Measurements from ENCODE around the gene E2F1. TPM values are rescaled to one million over a fixed set of nuclear protein-coding genes. Genes with fewer than 3 reads are reported as not detected.
"Not testable (repeated sequence)": the region's sequence is repeated elsewhere in the genome, so short reads cannot be mapped to it uniquely, and the experiment has no call there.

E2F1 gene
- total RNA-seq, 1 experiment from 2014 or later: 58.7 TPM

DNA sequence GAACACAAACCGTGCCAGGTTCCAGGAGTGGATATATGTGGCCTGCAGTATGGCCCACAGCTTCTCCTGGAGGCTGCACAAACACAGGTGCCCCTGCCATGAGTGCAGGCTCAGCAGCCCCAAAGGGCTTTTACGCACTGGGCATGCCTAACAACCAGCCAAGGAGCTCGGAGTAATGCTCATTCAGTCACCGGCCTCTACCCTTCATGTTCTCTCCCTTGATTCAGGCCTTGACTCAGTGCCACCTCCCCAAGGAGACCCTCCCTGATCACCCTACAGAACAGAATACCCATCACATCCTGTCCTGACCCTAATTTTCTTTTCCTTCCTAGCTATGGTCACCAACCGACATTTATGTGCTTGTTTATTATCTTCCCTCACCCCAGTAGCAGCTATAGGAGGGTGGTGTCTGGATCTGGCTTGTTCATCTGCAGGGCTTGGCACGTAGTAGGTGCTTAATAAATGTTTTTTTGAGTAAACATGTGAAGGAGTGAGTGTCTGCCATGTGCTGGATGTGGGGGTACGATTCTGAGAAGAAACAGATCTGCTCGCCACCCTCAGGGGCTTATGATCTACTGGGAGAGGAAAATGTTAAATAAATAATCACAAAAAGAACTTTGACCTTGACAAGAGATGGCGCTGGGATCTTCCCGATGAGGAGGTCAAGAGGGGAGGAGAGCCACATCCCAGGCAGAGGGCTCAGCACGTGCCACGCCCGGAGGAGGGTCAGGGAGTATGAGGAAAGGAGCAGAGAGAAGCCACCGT is 24.7 kb upstream of the E2F1 start:
- no peak for DNase-seq (ENCODE audit: low spot score)

DNA sequence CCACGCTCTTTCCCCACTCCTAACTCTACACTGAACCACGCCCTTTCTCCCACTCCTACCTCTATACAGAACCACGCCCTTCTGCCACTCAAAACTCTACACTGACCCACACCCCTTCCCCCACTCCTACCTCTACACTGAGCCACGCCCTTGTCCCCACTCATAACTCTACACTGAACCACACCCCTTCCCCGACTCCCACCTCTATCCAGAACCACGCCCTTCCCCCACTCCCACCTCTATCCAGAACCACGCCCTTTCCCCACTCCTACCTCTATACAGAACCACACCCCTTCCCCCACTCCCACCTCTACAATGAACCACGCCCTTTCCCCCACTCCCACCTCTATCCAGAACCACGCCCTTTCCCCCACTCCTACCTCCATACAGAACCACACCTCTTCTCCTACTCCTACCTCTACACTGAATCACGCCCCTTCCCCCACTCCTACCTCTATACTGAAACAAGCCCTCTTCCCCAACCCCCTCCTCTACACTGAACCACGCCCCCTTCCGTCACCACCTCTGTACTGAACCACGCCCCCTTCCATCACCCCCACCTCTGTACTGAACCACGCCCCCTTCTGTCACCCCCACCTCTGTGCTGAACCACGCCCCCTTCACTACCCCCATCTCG is 23.8 kb upstream of the E2F1 start:
- no peak for DNase-seq (ENCODE audit: low spot score)

DNA sequence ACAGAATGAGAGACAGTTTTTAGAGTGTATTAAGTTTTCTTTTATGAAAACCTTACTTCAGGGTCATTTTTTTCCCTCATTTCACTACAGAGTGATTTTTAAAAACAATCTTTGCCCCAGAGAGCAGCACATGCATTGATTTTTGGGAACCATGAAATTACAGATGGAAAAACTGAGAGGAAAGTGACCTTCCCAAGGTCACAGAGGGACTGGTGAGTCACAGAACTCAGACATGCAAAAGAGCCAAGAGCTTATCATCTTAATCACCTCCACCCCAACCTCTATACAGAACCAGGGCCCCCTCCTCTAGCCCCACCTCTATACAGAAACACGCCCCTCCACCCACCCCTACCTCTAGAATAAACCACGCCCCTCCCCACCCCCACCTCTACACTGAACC is 23.2 kb upstream of the E2F1 start:
- peak; percentile 47 for DNase-seq (ENCODE audit: low spot score)

DNA sequence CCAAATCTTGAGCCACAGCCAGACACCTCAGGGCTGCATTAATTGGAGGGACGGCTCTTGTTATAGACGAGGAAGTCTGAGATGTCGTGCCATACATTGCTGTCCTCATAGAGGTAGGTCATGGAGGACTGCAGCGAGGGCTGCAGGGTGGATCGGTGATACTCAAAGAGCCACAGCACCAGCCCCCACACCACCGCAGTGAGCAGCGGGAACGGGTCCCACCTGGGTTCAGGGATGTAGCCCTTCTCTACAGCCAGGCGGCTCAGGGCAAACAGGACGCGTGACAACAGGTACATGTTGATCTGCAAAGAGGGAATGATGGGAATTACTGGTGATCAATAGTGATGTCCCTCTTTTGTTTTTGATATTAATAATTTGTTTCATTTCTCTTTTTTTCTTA is 21.5 kb upstream of the E2F1 start:
- DNase-seq (ENCODE audit: low spot score): no peak

DNA sequence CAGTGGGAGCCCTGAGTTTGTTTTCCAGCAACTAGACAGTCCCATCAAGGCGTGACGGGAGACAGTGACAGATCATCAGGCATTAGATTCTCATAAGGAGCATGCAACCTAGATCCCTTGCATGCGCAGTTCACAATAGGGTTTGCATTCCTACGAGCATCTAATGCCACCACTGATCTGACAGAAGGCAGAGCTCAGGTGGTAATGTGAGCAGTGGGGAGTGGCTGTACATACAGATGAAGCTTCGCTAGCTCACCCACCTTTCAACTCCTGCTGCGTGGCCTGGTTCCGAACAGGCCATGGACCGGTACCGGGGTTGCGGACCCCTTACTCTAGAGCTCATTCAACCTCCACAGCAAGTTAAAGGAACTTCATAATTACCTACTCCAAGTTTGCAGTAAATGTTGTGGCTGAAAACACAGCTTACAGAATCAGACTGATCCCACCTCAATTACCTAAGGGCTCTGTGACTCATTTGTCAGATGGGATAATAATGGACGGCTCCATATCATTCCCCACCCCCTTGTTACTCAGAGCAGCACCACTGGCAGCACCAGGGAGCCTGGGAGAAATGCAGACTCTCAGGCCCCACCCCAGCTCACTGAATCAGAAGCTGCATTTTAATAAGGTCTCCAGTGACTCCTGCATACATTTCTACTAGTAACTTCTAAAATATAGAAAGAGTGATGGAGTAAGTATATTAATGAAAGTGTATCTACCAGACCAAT is 18.2 kb upstream of the E2F1 start:
- DNase-seq (ENCODE audit: low spot score): peak; percentile 66

DNA sequence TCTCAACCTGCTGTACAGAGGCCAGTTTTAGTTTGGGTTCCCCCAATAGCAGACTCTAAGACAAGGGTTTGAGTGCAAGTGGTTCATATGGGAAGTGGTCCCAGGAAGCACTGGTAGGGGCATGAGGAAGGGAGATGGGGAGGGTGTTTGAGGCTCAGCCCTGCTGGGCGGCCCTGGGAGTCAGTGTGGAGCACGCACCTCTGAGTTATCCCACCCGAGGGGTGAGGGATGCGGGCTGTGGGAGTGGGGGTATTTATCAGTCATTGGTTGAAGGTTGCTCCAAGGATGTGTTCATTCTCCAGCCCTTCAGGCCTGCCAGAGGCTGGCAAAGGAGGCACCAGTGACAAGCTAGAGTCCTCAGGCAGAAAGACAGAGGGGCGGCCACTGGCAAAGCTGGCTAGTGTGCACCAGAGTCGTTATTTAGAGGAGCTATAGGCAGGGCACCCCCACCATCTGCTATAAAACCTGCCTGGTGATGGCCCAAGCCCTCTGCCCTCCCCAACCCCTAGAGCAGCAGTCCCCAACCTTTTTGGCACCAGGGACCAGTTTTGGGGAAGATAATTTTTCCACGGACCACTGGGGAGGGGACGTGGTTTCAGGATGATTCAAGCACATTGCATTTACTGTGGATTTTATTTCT is 17.4 kb upstream of the E2F1 start:
- no peak for DNase-seq (ENCODE audit: low spot score)

DNA sequence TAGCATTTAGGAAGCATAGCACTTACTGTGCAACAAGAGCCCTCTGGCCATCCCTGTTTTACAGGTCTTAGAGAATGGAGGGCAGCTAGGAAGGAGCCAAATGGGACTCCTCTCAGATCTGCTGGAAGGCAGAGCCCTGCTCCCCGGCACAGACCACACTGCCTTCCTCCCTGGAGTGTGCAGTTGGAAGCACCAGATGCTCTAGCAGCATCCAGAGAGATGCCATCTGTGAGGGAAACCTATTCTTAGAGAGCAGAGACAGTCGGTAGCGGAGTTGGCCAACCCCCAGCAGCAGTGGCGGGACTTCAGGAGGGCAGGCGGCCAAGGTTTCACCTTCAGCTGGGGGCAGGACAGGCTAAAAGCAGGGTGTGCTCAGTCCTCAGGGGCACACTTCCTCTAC is 16.7 kb upstream of the E2F1 start:
- no peak for DNase-seq (ENCODE audit: low spot score)

DNA sequence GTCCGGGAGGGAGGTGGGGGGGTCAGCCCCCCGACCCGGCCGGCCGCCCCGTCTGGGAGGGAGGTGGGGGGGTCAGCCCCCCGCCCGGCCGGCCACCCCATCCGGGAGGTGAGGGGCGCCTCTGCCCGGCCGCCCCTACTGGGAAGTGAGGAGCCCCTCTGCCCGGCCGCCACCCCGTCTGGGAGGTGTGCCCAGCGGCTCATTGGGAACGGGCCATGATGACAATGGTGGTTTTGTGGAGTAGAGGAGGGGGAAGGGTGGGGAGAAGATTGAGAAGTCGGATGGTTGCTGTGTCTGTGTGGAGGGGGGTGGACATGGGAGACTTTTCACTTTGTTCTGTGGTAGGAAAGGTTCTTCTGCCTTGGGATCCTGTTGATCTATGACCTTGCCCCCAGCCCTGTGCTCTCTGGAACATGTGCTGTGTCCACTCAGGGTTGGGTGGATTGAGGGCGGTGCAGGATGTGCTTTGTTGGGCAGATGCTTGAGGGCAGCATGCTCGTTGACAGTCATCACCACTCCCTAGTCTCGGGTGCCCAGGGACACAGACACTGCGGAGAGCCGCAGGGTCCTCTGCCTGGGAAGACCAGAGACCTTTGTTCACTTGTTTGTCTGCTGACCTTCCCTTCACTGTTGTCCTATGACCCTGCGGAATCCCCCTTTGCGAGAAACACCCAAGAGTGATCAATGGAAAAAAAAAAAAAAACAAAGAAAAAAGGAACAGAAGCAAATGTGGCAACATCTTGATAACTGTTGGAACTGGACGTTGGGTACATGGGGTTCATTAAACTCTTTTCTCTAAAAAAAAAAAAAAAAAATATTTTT is 15.7 kb upstream of the E2F1 start:
- DNase-seq (ENCODE audit: low spot score): no peak

DNA sequence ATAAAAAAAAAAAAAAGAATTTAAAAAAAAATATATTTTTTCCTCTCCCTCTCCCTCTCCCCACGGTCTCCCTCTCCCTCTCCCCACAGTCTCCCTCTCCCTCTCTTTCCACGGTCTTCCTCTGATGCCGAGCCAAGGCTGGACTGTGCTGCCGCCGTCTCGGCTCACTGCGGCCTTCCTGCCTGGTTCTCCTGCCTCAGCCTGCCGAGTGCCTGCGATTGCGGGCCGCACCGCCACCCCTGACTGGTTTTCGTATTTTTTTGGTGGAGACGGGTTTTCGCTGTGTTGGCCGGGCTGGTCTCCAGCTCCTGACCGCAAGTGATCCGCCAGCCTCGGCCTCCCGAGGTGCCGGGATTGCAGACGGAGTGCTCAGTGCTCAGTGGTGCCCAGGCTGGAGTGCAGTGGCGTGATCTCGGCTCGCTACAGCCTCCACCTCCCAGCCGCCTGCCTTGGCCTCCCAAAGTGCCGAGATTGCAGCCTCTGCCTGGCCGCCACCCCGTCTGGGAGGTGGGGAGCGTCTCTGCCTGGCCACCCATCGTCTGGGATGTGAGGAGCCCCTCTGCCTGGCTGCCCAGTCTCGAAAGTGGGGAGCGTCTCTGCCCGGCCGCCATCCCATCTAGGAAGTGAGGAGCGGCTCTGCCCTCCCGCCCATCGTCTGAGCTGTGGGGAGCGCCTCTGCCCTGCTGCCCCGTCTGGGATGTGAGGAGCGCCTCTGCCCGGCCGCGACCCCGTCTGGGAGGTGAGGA is 14.7 kb upstream of the E2F1 start:
- not testable (repeated sequence) for DNase-seq (ENCODE audit: low spot score)

DNA sequence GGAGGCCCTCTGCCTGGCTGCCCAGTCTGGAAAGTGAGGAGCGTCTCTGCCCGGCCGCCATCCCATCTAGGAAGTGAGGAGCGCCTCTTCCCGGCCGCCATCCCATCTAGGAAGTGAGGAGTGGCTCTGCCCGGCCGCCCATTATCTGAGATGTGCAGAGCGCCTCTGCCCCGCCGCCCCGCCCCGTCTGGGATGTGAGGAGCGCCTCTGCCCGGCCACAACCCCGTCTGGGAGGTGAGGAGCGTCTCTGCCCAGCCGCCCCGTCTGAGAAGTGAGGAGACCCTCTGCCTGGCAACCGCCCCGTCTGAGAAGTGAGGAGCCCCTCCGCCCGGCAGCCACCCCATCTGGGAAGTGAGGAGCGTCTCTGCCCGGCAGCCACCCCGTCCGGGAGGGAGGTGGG is 12.8 kb upstream of the E2F1 start:
- not testable (repeated sequence) for DNase-seq (ENCODE audit: low spot score)

DNA sequence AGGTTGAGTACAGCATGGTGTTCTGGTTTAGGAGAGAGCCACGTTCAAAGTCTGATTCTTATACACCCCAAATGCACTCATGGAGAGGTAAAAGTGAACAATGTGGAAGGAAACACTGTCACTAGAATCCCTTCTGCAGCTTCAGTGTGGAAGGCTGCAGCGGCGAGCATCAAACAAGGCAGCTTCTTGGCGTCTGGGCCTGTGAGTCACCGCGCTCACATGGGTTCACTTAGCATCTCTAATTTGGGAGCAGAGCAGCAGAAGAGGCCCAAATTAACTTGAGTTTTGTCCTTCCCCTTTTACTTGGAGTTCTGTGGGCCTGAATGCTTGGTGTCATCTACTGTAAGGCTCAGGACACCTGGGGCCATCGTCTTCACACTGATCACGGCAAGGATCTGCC is 10.9 kb upstream of the E2F1 start:
- DNase-seq (ENCODE audit: low spot score): peak; percentile 58

DNA sequence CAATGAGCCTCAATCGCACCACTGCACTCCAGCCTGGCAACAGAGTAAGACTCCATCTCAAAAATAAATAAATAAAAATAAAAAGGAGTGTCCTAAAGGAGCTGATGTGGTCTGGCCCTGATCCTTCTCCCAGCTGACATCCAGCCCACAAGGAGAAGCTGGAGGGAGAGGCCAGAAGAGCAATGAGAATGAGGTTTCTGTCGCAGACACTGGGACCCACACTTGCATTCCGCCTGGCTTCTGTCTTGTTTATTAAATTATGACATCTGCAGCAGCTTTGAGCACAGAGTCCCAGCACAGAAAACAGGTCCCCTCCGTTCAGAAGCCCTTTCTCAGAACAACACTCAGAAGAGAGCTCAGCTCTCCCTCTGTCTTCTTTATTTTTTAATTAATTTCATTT is 10.3 kb upstream of the E2F1 start:
- no peak for DNase-seq (ENCODE audit: low spot score)

DNA sequence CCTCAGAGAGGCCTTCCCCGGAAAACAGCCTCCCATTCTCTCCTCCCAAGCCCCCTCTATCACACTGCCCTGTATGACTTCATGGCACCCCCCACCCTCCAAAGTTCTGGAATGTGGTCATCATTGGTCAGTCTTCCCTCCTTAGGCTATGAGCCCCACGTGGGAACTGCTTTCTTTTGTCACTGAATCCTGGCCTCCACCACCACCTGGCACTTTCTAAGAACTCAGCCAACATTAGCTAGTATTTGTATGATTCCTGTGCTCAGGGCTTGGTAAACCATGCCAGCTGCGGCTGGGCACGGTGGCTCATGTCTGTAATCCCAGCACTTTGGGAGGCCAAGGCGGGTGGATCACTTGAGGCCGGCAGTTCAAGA is 8.4 kb upstream of the E2F1 start:
- no peak for DNase-seq (ENCODE audit: low spot score)

DNA sequence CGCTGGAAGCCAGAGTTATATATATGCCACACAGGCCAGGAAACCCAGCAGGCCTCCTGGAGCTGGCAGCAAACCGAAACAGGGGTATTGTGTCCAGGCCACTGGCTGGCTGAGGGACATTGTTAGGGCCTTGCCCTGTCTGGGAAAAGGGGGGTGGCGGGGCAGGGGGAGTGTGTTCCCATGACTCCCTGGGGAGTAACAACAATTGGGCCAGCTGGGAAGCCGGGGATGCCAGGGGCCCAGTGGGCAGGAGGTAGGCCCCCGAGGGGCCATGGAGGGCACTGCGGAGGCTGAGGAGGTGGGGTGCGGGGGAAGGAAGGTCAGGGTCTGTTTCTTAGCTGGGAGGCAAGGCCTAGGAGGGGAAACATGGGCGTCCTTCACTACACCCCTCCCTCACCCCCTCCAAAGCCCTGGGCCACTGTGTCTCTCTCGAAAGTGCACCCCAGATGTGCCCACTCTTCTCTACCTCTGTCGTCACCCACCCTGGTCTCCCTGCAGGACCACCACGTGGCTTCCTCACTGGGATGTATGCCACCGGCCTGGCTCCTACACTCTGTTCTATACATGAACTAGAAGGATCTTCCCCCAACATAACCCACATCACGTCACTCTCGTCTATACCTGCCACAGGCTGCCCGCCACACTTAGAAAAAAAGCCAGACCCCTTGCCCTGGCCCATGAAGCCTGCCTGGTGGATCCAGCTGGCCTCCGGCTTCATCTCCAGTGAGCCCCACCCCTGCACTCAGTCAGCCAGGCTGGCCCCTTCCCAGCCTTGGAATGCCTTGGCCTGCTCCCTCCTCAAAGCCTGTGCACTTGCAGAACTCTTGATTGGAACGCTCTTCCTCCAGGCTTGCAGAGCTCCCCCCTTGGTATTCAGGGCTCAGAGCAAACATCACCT is 7.8 kb upstream of the E2F1 start:
- DNase-seq (ENCODE audit: low spot score): no peak

DNA sequence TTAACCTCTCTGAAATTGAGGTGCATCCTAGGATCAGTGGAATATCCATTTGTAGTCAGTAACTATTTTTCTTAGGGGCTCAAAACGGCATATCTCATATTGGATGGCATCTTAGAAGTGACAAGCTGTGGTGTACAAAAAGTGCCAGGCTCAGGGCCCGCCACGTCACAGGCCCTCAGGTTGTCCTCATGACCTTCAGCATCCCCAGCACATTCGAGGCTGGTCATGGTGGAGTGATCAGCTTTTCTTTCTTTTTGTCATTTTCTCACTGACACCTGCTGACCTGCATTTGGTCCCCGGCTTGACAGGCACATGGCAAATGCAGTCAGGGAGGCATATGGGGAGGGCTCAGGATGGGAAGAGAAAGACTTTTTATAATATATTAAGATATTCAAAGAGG is 7.1 kb upstream of the E2F1 start:
- no peak for DNase-seq (ENCODE audit: low spot score)

DNA sequence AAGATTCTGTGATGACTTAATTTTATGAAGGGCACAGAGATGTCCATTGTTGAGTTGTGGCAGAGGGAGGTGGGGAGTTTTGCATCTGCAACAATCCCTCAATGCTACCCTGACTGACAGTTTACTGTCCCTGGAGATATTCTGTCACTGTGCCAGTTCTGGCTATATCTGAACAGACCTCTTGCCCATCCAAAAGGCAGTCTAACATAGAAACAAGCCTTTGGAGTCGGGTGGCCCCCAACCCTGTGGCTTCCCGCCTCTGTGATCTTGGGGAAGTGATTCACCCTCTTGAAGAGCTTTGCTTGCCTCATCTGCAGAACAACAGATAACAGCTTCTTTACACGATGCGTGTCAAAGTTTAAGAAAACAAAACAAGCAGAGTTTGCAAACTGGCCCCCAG is 3.8 kb upstream of the E2F1 start:
- DNase-seq (ENCODE audit: low spot score): peak; percentile 83

DNA sequence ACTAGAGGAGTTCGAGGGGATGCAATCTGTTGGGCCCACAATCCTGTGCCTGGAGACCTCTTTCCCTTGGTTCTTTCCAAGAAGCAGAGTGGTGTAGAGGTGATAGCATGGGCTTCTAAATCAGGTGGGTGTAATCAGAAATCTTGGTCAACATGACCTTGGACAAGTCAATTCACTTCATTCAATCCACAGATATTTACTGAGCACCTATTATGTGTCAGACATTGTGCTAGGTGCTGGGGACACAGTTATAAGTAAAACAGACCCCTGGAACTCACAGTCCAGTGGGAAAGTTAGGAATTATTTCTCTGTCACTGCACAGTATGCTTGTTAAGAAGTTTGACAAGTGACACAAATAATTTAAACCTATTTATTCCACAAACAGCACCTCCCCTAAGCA is 3.3 kb upstream of the E2F1 start:
- no peak for DNase-seq (ENCODE audit: low spot score)

DNA sequence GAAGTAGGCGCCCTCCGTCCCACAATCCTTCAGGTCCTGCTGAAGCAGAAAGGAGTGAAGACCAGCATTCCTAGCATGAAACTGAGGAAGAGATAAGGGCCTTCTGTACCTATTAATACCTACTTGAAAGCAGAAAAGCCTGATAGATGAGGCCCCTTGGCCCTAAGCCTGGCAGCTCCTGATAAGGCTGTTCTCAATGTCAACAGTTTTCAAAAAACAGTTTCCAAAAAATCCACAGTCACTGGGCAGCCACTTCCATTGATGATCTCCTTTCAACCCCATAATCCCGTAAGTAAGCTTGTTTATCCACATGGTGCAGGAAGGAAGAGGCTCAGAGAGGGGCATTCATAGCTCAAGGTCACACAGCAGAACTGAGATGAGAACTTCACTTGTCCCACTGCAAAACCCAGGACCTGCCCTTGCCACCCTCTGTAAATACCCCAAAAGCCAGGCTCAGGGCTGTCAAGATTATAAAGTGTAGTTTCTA is 2.8 kb upstream of the E2F1 start:
- no peak for DNase-seq (ENCODE audit: low spot score)

DNA sequence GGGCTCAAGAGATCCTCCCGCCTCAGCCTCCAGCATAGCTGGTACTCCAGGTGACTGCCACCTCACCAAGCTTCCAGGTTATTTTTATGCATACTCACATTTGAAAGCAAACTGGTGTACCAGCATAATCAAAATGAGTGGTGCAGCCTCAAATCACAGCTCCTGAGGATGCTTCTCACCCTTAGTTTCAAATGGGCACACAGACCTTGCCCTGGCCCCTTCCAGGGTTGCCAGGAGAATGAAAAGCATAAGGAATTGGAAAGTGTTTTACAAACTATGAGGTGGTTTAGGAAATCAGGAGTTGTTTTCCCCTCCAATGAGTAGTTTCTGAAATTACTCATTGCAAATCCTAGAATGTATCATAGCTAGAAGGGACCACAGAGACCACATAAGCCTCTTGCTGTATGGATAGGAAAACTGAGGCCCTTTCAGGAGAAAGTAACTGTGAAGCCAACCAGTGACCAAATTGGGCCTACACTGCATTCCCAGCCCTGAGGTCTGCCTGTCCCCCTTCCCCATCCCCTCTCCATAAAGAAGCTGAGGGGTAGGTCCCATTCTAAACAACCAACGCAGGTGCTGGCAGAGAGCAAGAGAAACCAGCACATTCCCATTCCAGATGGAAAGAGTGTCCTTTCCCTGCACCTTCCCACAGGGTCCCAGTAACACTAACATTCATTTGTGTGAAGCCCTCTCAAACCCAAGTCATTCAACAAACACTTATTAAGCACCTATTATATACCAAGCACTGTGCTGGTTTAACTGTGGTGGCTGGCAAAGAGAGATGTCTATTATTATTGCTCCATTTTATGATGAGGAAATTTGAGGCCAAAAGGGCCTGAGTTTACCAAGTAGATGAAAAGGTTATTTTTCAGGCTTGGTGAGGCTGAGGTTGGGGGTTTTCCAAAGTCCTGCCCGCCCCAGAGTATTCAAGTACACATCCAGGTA is 2.1 kb upstream of the E2F1 start:
- no peak for DNase-seq (ENCODE audit: low spot score)
